ENCODE data around the gene FASTKD3.

The FASTKD3 gene

GRCh38 chr5:7875151-7875550, 6.3 kb upstream of the FASTKD3 start:
- no peak overlapping the region for H3K4me3 ChIP-seq (ENCODE audit: low read depth, low read length)
- DNase-seq (ENCODE audit: low read depth), result no peak
- no peak for TF ChIP-seq POLR2A (IDR thresholded peaks at IDR 0.05; ENCODE audit: extremely low read depth, insufficient read length)
- TF ChIP-seq, protein P1, sequence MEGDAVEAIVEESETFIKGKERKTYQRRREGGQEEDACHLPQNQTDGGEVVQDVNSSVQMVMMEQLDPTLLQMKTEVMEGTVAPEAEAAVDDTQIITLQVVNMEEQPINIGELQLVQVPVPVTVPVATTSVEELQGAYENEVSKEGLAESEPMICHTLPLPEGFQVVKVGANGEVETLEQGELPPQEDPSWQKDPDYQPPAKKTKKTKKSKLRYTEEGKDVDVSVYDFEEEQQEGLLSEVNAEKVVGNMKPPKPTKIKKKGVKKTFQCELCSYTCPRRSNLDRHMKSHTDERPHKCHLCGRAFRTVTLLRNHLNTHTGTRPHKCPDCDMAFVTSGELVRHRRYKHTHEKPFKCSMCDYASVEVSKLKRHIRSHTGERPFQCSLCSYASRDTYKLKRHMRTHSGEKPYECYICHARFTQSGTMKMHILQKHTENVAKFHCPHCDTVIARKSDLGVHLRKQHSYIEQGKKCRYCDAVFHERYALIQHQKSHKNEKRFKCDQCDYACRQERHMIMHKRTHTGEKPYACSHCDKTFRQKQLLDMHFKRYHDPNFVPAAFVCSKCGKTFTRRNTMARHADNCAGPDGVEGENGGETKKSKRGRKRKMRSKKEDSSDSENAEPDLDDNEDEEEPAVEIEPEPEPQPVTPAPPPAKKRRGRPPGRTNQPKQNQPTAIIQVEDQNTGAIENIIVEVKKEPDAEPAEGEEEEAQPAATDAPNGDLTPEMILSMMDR (IDR thresholded peaks at IDR 0.05; ENCODE audit: low read depth, low read length), result no peak
- TF ChIP-seq MYC (IDR thresholded peaks at IDR 0.05; ENCODE audit: low read depth, low read length), result no peak
- TF ChIP-seq, protein P2, sequence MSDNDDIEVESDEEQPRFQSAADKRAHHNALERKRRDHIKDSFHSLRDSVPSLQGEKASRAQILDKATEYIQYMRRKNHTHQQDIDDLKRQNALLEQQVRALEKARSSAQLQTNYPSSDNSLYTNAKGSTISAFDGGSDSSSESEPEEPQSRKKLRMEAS (IDR thresholded peaks at IDR 0.05; ENCODE audit: low read depth, low read length), result no peak

DNA sequence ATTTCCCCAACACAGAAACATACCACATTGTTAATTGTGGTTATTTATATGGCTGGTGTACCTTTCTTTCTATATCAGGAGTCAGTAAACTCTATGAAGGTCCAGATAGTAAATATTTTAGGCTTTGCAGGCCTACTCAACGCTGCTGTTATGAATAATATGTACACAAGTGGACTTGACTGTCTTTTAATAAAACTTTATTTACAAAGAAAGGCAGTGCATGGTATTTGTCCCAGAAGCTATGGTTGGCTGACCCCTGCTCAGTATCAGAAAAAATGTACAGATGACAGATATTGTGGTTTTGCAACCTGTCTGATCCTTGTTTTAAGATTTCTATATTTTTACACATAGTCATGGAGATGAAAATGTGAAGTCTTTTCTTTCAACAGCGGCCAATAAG, 5.8 kb upstream of the FASTKD3 start:
- TF ChIP-seq POLR2A (IDR thresholded peaks at IDR 0.05; ENCODE audit: extremely low read depth, insufficient read length) (no peak), MYC (IDR thresholded peaks at IDR 0.05; ENCODE audit: low read depth, low read length) (no peak)
- TF ChIP-seq, protein P2 (IDR thresholded peaks at IDR 0.05; ENCODE audit: low read depth, low read length), result no peak
- TF ChIP-seq, protein P1 (IDR thresholded peaks at IDR 0.05; ENCODE audit: low read depth, low read length), result no peak
- DNase-seq (ENCODE audit: low read depth), result no peak
- H3K4me3 ChIP-seq (ENCODE audit: low read depth, low read length), result no peak overlapping the region

GRCh38 chr5:7873216-7873615, 4.4 kb upstream of the FASTKD3 start:
- DNase-seq (ENCODE audit: low read depth), result no peak
- no peak for TF ChIP-seq POLR2A (IDR thresholded peaks at IDR 0.05; ENCODE audit: extremely low read depth, insufficient read length)
- TF ChIP-seq, protein P1 (IDR thresholded peaks at IDR 0.05; ENCODE audit: low read depth, low read length), result no peak
- TF ChIP-seq, protein P2 (IDR thresholded peaks at IDR 0.05; ENCODE audit: low read depth, low read length), result no peak
- H3K4me3 ChIP-seq (ENCODE audit: low read depth, low read length), result no peak overlapping the region

DNA sequence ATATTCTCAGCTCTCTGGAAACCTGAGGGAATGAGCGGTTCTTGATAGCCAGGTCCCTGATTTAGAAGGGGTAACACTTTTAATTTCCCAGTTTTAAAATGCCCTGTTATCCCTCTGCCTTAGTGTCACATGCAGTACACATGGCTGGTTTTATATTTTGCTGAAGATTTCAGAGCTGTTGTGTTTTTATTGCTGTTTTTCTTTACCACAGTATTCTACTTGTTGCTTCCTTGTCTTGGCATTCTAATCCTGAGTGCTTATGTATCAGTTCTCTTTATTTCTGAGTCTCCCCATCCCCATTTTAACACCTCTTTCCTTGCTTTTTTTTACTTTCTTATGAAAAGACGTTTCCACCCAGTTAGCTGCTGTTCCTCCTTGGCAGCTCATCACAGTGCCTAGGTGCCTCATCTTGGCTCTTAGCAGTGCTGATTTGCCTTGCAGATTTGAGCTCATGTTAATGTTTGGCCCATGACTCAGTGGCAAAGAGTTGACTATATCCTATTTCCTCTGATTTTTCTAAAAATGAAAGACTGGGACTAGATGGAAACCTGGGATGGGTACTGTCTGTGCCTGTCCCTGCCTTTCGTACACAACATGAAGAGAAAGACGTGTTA, 3.8 kb upstream of the FASTKD3 start:
- no peak overlapping the region for H3K4me3 ChIP-seq (ENCODE audit: low read depth, low read length)
- DNase-seq (ENCODE audit: low read depth), result no peak
- TF ChIP-seq POLR2A (IDR thresholded peaks at IDR 0.05; ENCODE audit: extremely low read depth, insufficient read length), result no peak
- no peak for TF ChIP-seq MYC (IDR thresholded peaks at IDR 0.05; ENCODE audit: low read depth, low read length)
- TF ChIP-seq, protein P2 (IDR thresholded peaks at IDR 0.05; ENCODE audit: low read depth, low read length), result no peak
- TF ChIP-seq, protein P1 (IDR thresholded peaks at IDR 0.05; ENCODE audit: low read depth, low read length), result no peak

DNA sequence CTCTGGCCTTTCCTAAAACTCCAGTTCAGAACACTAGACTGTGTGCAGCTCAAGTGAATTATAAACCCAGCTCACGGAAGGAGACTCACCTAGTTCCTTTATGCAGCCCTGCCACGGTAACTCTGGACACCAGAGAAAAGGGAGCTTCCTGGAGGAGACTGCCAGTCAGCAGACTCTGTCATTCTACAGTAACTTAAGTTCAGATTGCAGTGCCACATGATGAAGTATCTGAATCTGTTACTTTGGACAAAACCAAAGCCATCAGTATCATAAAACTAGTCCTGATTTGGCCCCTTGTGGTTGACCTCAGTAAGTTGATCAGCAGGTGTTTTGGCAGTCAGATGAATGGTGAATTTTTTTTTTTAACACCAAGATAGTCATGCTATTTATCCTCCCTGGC, 2.8 kb upstream of the FASTKD3 start:
- no peak for DNase-seq (ENCODE audit: low read depth)
- TF ChIP-seq, protein P2 (IDR thresholded peaks at IDR 0.05; ENCODE audit: low read depth, low read length), result no peak
- TF ChIP-seq MYC (IDR thresholded peaks at IDR 0.05; ENCODE audit: low read depth, low read length) (no peak), POLR2A (IDR thresholded peaks at IDR 0.05; ENCODE audit: extremely low read depth, insufficient read length) (no peak)
- TF ChIP-seq, protein P1 (IDR thresholded peaks at IDR 0.05; ENCODE audit: low read depth, low read length), result no peak
- H3K4me3 ChIP-seq (ENCODE audit: low read depth, low read length), result peak overlapping the region; percentile 19

All from NB4 (cell line).